WERI-Rb-1 (cell line): ENCODE data around the gene PLCG2.

Experiments used
- DNase-seq: peaks from one replicate; pipeline ENCODE4 v3.0.0-alpha.2; 2020
- H3K27ac ChIP-seq: fragments of 250-450 bp; sonication (Bioruptor Pico); 2 replicates; pipeline ENCODE4 v1.5.1; 2020; ENCODE audit warnings: mild to moderate bottlenecking, moderate library complexity
- H3K27me3 ChIP-seq: fragments of 250-450 bp; sonication (Bioruptor Pico); 2 replicates; pipeline ENCODE4 v1.5.1; 2021; ENCODE audit warnings: mild to moderate bottlenecking, low read depth, moderate library complexity; ENCODE audit not compliant: insufficient read depth, severe bottlenecking
- H3K36me3 ChIP-seq: fragments of 250-450 bp; sonication (Bioruptor Pico); 2 replicates; pipeline ENCODE4 v1.5.1; 2020; ENCODE audit warnings: mild to moderate bottlenecking, moderate library complexity
- H3K4me3 ChIP-seq: 2 replicates; pipeline ENCODE4 v1.5.1; 2011; ENCODE audit warnings: low read depth, mild to moderate bottlenecking, control low read depth, low read length
- H3K9me3 ChIP-seq: fragments of 250-450 bp; sonication (Bioruptor Pico); 2 replicates; pipeline ENCODE4 v1.5.1; 2021; ENCODE audit warnings: mild to moderate bottlenecking, moderate library complexity; ENCODE audit not compliant: severe bottlenecking
- TF ChIP-seq, protein P1 (sequence below): IDR thresholded peaks from 2 replicates; pipeline ENCODE4 v1.5.1; 2011; ENCODE audit warnings: low read depth, mild to moderate bottlenecking, control low read depth, inconsistent platforms, low read length

PLCG2 gene

GRCh38 chr16:81881228-81881627 is 102.1 kb downstream of the PLCG2 start:
- Histone ChIP-seq H3K9me3 (no peaks in the 10 kb centered on the region), H3K27me3 (no peaks in the 10 kb centered on the region), H3K36me3 (no peaks in the 10 kb centered on the region), H3K4me3 (no peak overlapping the region), H3K27ac (no peak overlapping the region)
- DNase-seq = no peak
- TF ChIP-seq, protein P1, sequence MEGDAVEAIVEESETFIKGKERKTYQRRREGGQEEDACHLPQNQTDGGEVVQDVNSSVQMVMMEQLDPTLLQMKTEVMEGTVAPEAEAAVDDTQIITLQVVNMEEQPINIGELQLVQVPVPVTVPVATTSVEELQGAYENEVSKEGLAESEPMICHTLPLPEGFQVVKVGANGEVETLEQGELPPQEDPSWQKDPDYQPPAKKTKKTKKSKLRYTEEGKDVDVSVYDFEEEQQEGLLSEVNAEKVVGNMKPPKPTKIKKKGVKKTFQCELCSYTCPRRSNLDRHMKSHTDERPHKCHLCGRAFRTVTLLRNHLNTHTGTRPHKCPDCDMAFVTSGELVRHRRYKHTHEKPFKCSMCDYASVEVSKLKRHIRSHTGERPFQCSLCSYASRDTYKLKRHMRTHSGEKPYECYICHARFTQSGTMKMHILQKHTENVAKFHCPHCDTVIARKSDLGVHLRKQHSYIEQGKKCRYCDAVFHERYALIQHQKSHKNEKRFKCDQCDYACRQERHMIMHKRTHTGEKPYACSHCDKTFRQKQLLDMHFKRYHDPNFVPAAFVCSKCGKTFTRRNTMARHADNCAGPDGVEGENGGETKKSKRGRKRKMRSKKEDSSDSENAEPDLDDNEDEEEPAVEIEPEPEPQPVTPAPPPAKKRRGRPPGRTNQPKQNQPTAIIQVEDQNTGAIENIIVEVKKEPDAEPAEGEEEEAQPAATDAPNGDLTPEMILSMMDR = no peak

GRCh38 chr16:81882559-81882958 is 103.5 kb downstream of the PLCG2 start:
- Histone ChIP-seq H3K27me3 (no peaks in the 10 kb centered on the region), H3K9me3 (no peaks in the 10 kb centered on the region), H3K36me3 (no peaks in the 10 kb centered on the region), H3K27ac (no peak overlapping the region), H3K4me3 (no peak overlapping the region)
- TF ChIP-seq, protein P1 = no peak
- DNase-seq = no peak

GRCh38 chr16:81883235-81883634 is 104.1 kb downstream of the PLCG2 start:
- DNase-seq = no peak
- Histone ChIP-seq H3K4me3 (no peak overlapping the region), H3K36me3 (no peaks in the 10 kb centered on the region), H3K9me3 (no peaks in the 10 kb centered on the region), H3K27ac (no peak overlapping the region), H3K27me3 (no peaks in the 10 kb centered on the region)
- TF ChIP-seq, protein P1 = no peak

GRCh38 chr16:81885976-81886586 is 107.0 kb downstream of the PLCG2 start:
- H3K27me3 ChIP-seq = no peaks in the 10 kb centered on the region
- TF ChIP-seq, protein P1 = peak; percentile 53
- no peak overlapping the region for H3K27ac ChIP-seq
- H3K4me3 ChIP-seq = no peak overlapping the region
- no peaks in the 10 kb centered on the region for H3K36me3 ChIP-seq
- DNase-seq = peak; percentile 16
- H3K9me3 ChIP-seq = no peaks in the 10 kb centered on the region

- TF ChIP-seq, protein P1 = no peak
- no peak overlapping the region for H3K4me3 ChIP-seq
- H3K36me3 ChIP-seq = no peaks in the 10 kb centered on the region
- no peaks in the 10 kb centered on the region for H3K27me3 ChIP-seq
- no peak overlapping the region for H3K27ac ChIP-seq
- no peaks in the 10 kb centered on the region for H3K9me3 ChIP-seq
- DNase-seq = no peak
These were observed 109.7 kb downstream of the PLCG2 start for GRCh38 chr16:81888520-81889394.
